Lower lobe of right lung (tissue), 2 donors: ENCODE results near the gene PHACTR3. TPM values are rescaled to one million over a fixed set of nuclear protein-coding genes. Genes with fewer than 3 reads are reported as not detected.
A peak's percentile ranks its signal among the peaks of the same experiment; 100 is the strongest.

Source experiments
- ATAC-seq, 2 donors: fragments of 200-7000 bp; cut with Tn5 transposase; one replicate each; pipeline ENCODE4 v1.9.1; 2020 to 2022; ENCODE audit warnings: mild to moderate bottlenecking in 2 of 2, moderate library complexity in 2 of 2
- DNase-seq: peaks from one replicate; pipeline ENCODE4 v3.0.0-alpha.2; 2020
- H3K27ac ChIP-seq: fragments of 200-600 bp; one replicate; pipeline ENCODE4 v1.8.0; 2022
- H3K27me3 ChIP-seq: fragments of 200-600 bp; one replicate; pipeline ENCODE4 v1.8.0; 2022; ENCODE audit warnings: low read depth
- H3K36me3 ChIP-seq: fragments of 200-600 bp; one replicate; pipeline ENCODE4 v1.8.0; 2022; ENCODE audit warnings: mild to moderate bottlenecking
- H3K4me1 ChIP-seq: fragments of 200-600 bp; one replicate; pipeline ENCODE4 v1.8.0; 2022
- H3K4me3 ChIP-seq: fragments of 200-600 bp; one replicate; pipeline ENCODE4 v1.8.0; 2022; ENCODE audit warnings: mild to moderate bottlenecking
- H3K9me3 ChIP-seq: fragments of 200-600 bp; one replicate; pipeline ENCODE4 v1.8.0; 2022
- intact Hi-C: fragments of 100-400 bp; cut with DNase I; formaldehyde crosslinking; loops from one replicate; pipeline ENCODE4 v1.11.0; 2022
- total RNA-seq: library from RNA; stranded (reverse); fragmentation: NEBNext Ultra II Directional; extraction: Animal tissue kit (Norgen Biotek cat#: 25700); gene quantifications from one replicate; pipeline ENCODE4 v1.2.1, GENCODE V29; 2021
- TF ChIP-seq, protein P1 (sequence below): fragments of 200-600 bp; IDR thresholded peaks from one replicate; pipeline ENCODE4 v1.8.0; 2022; ENCODE audit warnings: antibody characterized with exemption, mild to moderate bottlenecking
- donor health status: DM: no; HTN: yes; CAD: no; lungs with severe emphysema.

Gene PHACTR3
- total RNA-seq, 1 donor from 2014 or later, result 9.0 TPM

DNA sequence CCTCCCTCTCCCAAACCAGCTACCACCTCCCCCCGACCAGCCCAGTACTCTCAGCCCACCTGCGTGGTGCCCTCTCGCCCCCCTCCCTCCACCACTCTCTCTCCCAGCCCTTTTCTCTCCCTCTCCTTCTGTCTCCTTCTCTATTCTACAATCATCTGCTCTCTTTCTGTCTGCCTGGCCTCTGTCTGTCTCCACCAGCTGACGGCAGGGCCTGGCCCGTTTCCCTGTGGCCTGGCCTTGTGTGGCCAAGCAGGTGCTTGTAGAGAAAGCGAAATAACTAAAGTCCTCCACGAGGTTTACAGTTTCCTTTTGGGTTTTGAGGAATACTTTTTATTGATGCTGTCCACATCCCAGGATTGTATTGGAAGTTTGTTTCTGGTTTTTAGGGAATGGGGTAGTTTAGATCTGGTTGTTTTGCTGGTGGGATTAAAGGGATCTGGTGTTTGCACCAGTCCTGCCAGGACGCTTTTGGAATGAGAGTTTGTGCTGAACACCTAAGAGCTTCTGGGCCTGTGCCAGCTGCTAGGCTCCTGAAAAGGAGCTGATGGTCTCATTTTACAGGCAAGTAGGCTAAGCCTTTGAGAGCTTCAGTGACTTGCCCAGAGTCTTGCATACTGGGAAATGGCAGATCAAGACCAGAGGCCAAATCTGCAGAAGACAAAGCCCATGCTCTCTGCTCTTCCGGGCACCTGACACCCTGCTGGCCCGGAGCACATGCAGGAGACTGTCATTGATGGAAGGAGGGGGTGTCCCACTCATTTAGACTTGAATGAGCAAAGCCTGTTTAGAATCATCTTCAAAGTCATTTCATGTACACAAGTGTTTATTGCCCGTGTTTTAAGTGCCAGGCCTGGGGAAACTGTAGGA lies 167.4 kb downstream of the PHACTR3 start:
- no peak overlapping the region for H3K4me3 ChIP-seq
- no peak overlapping the region for H3K27ac ChIP-seq
- H3K9me3 ChIP-seq, result no peaks in the 10 kb centered on the region
- no peaks in the 10 kb centered on the region for H3K27me3 ChIP-seq
- ATAC-seq (no peak), DNase-seq (no peak)
- H3K36me3 ChIP-seq, result no peaks in the 10 kb centered on the region
- intact Hi-C loops, result no loop called here
- TF ChIP-seq, protein P1, sequence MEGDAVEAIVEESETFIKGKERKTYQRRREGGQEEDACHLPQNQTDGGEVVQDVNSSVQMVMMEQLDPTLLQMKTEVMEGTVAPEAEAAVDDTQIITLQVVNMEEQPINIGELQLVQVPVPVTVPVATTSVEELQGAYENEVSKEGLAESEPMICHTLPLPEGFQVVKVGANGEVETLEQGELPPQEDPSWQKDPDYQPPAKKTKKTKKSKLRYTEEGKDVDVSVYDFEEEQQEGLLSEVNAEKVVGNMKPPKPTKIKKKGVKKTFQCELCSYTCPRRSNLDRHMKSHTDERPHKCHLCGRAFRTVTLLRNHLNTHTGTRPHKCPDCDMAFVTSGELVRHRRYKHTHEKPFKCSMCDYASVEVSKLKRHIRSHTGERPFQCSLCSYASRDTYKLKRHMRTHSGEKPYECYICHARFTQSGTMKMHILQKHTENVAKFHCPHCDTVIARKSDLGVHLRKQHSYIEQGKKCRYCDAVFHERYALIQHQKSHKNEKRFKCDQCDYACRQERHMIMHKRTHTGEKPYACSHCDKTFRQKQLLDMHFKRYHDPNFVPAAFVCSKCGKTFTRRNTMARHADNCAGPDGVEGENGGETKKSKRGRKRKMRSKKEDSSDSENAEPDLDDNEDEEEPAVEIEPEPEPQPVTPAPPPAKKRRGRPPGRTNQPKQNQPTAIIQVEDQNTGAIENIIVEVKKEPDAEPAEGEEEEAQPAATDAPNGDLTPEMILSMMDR, result no peak
- H3K4me1 ChIP-seq, result no peaks in the 10 kb centered on the region

DNA sequence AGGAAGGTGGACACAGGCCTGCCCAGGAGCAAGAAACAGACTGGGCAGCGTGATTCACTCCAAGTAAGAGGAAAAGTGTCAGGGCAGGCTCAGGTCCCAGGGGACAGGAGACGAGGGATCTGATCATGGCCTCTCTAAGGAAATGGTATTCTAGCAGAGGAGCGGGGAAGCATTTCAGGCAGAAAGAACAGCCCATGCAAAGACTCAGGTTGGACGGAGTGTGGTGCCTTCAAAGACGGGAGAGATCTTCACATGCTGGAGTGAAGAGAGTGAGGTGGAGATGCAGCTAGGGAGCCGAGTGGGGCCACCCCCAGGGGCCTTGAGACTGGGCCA lies 168.0 kb downstream of the PHACTR3 start:
- ATAC-seq (no peak), DNase-seq (no peak)
- Histone ChIP-seq H3K36me3 (no peaks in the 10 kb centered on the region), H3K9me3 (no peaks in the 10 kb centered on the region), H3K27ac (no peak overlapping the region), H3K27me3 (no peaks in the 10 kb centered on the region), H3K4me3 (no peak overlapping the region), H3K4me1 (no peaks in the 10 kb centered on the region)
- intact Hi-C loops, result no loop called here
- TF ChIP-seq, protein P1, result no peak

DNA sequence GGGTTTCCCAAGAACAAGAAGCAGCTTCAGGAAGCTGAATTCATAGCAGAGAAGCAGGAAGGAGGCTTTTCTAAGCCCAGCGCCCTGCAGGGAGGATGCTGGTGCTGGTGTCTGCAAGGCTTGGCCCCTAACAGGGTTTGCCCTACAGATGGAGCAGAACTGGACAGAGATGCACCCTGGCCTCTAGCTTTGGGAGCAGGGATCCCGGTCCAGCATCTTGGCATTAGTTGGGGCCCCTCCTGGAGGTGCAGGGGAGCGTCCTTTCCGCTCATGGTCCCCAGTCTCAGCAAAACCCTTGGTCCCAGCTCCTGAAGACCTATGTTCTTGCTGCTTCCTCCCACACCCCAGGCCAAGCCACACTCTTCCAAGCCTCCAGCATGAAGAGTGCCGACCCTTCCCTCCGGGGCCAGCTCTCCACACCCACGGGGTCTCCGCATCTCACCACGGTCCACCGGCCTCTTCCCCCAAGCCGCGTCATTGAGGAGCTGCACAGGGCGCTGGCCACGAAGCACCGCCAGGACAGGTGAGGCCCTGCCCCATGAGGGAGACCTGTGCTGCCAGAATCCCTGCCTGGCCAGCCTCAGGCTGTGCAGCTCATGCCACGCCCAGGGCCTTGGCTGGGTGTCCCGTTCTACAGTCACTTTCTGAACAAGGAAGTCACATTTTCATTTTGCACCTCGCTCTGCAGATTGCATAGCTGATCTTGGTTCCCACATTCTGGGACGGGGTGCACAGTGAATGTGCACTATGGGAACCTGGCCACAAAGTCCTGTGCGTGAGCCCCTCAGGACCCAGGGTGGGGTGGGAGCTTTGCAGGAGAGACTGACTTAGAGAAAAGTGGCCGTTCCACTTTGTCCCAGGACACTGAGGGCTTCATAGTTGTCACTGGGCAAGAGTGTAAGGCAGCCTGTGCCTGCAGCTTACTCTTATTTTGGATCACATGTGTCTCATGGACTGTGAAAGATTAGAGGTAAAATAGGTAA lies 168.9 kb downstream of the PHACTR3 start:
- DNase-seq, result no peak
- peak in 1 of 2 donors; percentile 19 for ATAC-seq
- intact Hi-C loops, result no loop called here
- H3K4me1 ChIP-seq, result no peaks in the 10 kb centered on the region
- H3K4me3 ChIP-seq, result no peak overlapping the region
- TF ChIP-seq, protein P1, result no peak
- H3K36me3 ChIP-seq, result no peaks in the 10 kb centered on the region
- no peaks in the 10 kb centered on the region for H3K9me3 ChIP-seq
- no peaks in the 10 kb centered on the region for H3K27me3 ChIP-seq
- no peak overlapping the region for H3K27ac ChIP-seq

DNA sequence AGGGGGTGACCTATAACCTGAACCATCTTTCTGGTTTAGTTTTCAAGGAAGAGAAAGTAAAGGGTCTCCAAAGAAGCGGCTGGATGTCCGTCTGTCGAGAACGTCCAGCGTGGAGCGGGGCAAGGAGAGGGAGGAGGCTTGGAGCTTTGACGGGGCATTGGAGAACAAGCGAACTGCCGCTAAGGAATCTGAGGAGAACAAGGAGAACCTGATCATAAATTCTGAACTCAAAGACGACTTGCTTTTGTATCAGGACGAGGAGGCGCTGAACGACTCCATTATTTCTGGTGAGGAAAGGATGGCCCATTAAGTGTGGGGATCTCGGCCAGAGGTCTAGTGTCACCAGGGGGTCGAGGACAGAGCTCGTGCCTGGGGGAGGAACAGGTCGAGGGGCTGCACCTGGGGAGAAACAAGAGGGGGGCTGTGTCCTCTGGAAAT lies 169.9 kb downstream of the PHACTR3 start:
- ATAC-seq (no peak), DNase-seq (no peak)
- TF ChIP-seq, protein P1, result no peak
- Histone ChIP-seq H3K4me1 (no peaks in the 10 kb centered on the region), H3K27ac (no peak overlapping the region), H3K36me3 (no peaks in the 10 kb centered on the region), H3K9me3 (no peaks in the 10 kb centered on the region), H3K4me3 (no peak overlapping the region), H3K27me3 (no peaks in the 10 kb centered on the region)
- intact Hi-C loops, result no loop called here

DNA sequence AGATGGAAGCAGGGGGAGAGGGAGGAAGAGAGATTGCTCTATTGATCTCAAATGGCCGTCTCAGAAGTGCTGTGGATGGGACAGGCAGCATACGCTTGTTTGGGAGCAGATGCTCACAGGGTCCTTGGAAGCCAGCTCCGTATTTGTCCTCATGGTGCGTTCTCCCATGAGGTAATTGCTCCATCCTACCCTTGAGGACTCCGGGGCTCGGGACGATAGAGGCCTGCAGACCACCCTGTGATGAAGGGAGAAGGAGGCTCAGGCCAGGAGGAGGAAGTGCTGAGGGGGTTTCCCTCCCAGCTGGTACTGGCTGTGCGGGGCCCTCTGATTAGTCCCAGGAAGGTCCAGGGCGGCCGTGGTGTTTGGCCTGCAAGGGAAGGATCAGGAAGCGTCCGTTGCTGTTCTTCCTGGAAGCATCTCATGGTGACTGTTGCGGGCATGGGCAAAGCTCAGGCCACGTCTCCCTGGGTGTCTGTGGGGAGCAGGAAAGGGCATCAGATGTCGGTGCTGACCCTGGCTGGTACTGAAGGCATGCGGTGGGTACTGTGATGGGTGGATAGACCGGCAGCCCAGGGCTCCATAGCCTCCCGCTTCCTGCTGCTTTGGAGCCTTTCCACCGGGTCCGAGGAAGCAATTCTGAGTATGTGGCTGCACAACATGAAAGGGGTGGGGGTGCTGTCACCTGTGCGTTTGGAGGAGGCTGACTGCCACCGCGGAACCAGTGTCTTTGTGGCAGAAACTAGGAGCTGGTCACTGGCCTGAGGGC lies 170.8 kb downstream of the PHACTR3 start:
- H3K9me3 ChIP-seq, result no peaks in the 10 kb centered on the region
- TF ChIP-seq, protein P1, result no peak
- intact Hi-C loops, result no loop called here
- H3K27me3 ChIP-seq, result no peaks in the 10 kb centered on the region
- H3K27ac ChIP-seq, result no peak overlapping the region
- no peak for DNase-seq
- H3K4me3 ChIP-seq, result no peak overlapping the region
- H3K36me3 ChIP-seq, result no peaks in the 10 kb centered on the region
- ATAC-seq, result no peak
- H3K4me1 ChIP-seq, result no peaks in the 10 kb centered on the region
